ENCODE data around the gene RNF112. TPM values are rescaled to one million over a fixed set of nuclear protein-coding genes. Genes with fewer than 3 reads are reported as not detected.
A peak's percentile ranks its signal among the peaks of the same experiment; 100 is the strongest.

The RNF112 gene
- total RNA-seq, 1 experiment from 2014 or later = 0.81 TPM

GRCh38 chr17:19374136-19374535, 36.9 kb upstream of the RNF112 start:
- H3K14ac ChIP-seq (ENCODE audit: insufficient read depth, low read length) = no peak overlapping the region
- no peak overlapping the region for H3K23ac ChIP-seq (ENCODE audit: insufficient read length, low read depth, low read length)
- H2AK5ac ChIP-seq (ENCODE audit: insufficient read length, low read length) = no peak overlapping the region
- no peak for DNase-seq
- TF ChIP-seq, protein P1, sequence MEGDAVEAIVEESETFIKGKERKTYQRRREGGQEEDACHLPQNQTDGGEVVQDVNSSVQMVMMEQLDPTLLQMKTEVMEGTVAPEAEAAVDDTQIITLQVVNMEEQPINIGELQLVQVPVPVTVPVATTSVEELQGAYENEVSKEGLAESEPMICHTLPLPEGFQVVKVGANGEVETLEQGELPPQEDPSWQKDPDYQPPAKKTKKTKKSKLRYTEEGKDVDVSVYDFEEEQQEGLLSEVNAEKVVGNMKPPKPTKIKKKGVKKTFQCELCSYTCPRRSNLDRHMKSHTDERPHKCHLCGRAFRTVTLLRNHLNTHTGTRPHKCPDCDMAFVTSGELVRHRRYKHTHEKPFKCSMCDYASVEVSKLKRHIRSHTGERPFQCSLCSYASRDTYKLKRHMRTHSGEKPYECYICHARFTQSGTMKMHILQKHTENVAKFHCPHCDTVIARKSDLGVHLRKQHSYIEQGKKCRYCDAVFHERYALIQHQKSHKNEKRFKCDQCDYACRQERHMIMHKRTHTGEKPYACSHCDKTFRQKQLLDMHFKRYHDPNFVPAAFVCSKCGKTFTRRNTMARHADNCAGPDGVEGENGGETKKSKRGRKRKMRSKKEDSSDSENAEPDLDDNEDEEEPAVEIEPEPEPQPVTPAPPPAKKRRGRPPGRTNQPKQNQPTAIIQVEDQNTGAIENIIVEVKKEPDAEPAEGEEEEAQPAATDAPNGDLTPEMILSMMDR (conservative IDR thresholded peaks at IDR 0.05) = no peak
- H3K4me3 Mint-ChIP-seq = peak overlapping the region in 1 of 2 experiments; percentile 55; a peak in 1 of 5 replicates
- no peak overlapping the region for H4K5ac ChIP-seq (ENCODE audit: insufficient read length, low read depth, low read length)
- no peak overlapping the region for H2BK15ac ChIP-seq (ENCODE audit: low read depth, low read length)
- H4K20me1 ChIP-seq (ENCODE audit: control insufficient read depth, insufficient read depth, insufficient read length) = no peaks in the 10 kb centered on the region
- no peak overlapping the region for H3K27ac ChIP-seq (ENCODE audit: insufficient read length, low read depth, low read length)
- H3K23me2 ChIP-seq (ENCODE audit: insufficient read length, low read depth, low read length, poor library complexity, severe bottlenecking) = peaks cover 5% of the 10 kb centered on the region
- no peak overlapping the region for H4K91ac ChIP-seq (ENCODE audit: insufficient read length, low read depth, low read length)
- H3K4me2 ChIP-seq (ENCODE audit: insufficient read depth, insufficient read length, low read length) = no peak overlapping the region
- no peak overlapping the region for H2BK5ac ChIP-seq (ENCODE audit: insufficient read length, low read length)
- no peaks in the 10 kb centered on the region for H3K9me3 ChIP-seq (ENCODE audit: control insufficient read depth, low read depth, low read length)
- H2AFZ ChIP-seq (ENCODE audit: low read length) = no peak overlapping the region
- no peak overlapping the region for H3K56ac ChIP-seq (ENCODE audit: insufficient read length, low read depth, low read length)
- H3K36me3 Mint-ChIP-seq (ENCODE audit: insufficient read depth in 1 of 3, low read depth in 3 of 3) = peaks cover 0 to 11% (median 9%) of the 10 kb centered on the region in 3 experiments; a peak in 5 of 7 replicates
- H3K9ac ChIP-seq (ENCODE audit: extremely low read depth, insufficient read length, low read length) = no peak overlapping the region
- H3K4ac ChIP-seq (ENCODE audit: low read depth, low read length) = no peak overlapping the region
- no peaks in the 10 kb centered on the region for H3K27me3 ChIP-seq (ENCODE audit: insufficient read depth, low read length)
- H3K27ac Mint-ChIP-seq = no peak overlapping the region; a peak in 2 of 7 replicates
- peaks cover 2% of the 10 kb centered on the region; the same call in 1 of the 2 replicates for H3K4me1 ChIP-seq (ENCODE audit: insufficient read depth, low read length)
- no CpG with 5 or more reads among the region's 5 CpGs for WGBS (ENCODE audit: extremely low coverage, insufficient read length, low lambda C conversion rate)
- H3K9me3 Mint-ChIP-seq = no peaks in the 10 kb centered on the region
- no peak overlapping the region for H2BK120ac ChIP-seq (ENCODE audit: low read depth, low read length, poor library complexity, severe bottlenecking)
- H3K27me3 Mint-ChIP-seq (ENCODE audit: low read depth) = no peaks in the 10 kb centered on the region
- no peak overlapping the region for H2BK20ac ChIP-seq (ENCODE audit: low read depth, low read length, poor library complexity, severe bottlenecking)
- H2BK12ac ChIP-seq (ENCODE audit: insufficient read length, low read depth, low read length) = no peak overlapping the region
- no peak overlapping the region for H4K8ac ChIP-seq (replicated peaks; ENCODE audit: insufficient read length, low read depth, low read length)
- peaks cover 5 to 23% of the 10 kb centered on the region in 2 experiments for H3K4me1 Mint-ChIP-seq
- no peak overlapping the region for H3T11ph ChIP-seq (ENCODE audit: low read length)
- no peak overlapping the region for H3K18ac ChIP-seq (ENCODE audit: insufficient read length, low read depth, low read length)
- no peaks in the 10 kb centered on the region for H3K79me1 ChIP-seq (ENCODE audit: insufficient read depth, low read depth, low read length, poor library complexity, severe bottlenecking)
- no peaks in the 10 kb centered on the region; the same call in 1 of the 2 replicates for H3K79me2 ChIP-seq (ENCODE audit: insufficient read depth, low read length)

All from H9 (cell line).